ENCODE measurements around the gene EDDM3A. TPM values are rescaled to one million over a fixed set of nuclear protein-coding genes. Genes with fewer than 3 reads are reported as not detected.

The EDDM3A gene
- total and polyA plus RNA-seq, 2 of the 13 experiments (the other 11 are each of a cell fraction or from before 2014, with no cell fraction given) = not detected

GRCh38 chr14:20733684-20734429 is 11.8 kb upstream of the EDDM3A start:
- no TSS peak for BruUV-seq (replicated peaks)
- DNase-seq (ENCODE audit: low spot score) = no peak
- WGBS (ENCODE audit: low lambda C conversion rate) = 24% methylated on average over 6 of the region's 6 CpGs
- no peaks in the 10 kb centered on the region for H3K4me1 ChIP-seq (ENCODE audit: insufficient read depth, low read length)
- no peaks in the 10 kb centered on the region for H3K36me3 ChIP-seq (replicated peaks in 1 of 2; ENCODE audit: control insufficient read depth in 1 of 2, insufficient read depth in 2 of 2, low read length in 2 of 2)
- H3K27me3 ChIP-seq (ENCODE audit: control insufficient read depth in 1 of 2, insufficient read depth in 2 of 2, low read length in 2 of 2) = no peaks in the 10 kb centered on the region
- ChIA-PET CTCF (ENCODE audit: low intra/inter-chr PET ratio, low total read pairs) (no interaction called here), POLR2A (no interaction called here)
- in situ Hi-C loops (cut with HindIII; ENCODE audit: extremely low pct_ligation_motif_present, low pct_unique_long_range_greater_than_20kb) = no loop called here
- no peak overlapping the region for H3K27ac ChIP-seq (ENCODE audit: extremely low read length, insufficient read depth, low read length)
- no peaks in the 10 kb centered on the region for H3K9me3 ChIP-seq (ENCODE audit: low read length)
- no peaks in the 10 kb centered on the region for H4K20me1 ChIP-seq (ENCODE audit: insufficient read depth, low read length)
- H3K4me2 ChIP-seq (ENCODE audit: low read depth, low read length) = no peak overlapping the region
- no peak overlapping the region for H3K4me3 ChIP-seq (replicated peaks in 1 of 3; ENCODE audit: insufficient read depth in 1 of 3, low read depth in 2 of 3, low read length in 3 of 3)
- intact Hi-C loops (cut with micrococcal nuclease; ENCODE audit: unreplicated experiment) = no loop called here
- no peak for FAIRE-seq
- no peak overlapping the region for H2AFZ ChIP-seq (ENCODE audit: low read length)
- no peak overlapping the region for H3K9ac ChIP-seq (ENCODE audit: insufficient read depth, low read depth, low read length)
- TF ChIP-seq ZNF224 (CRISPR knock-in tag; IDR thresholded peaks at IDR 0.05) (no peak), PRDM15 (CRISPR knock-in tag; IDR thresholded peaks at IDR 0.05) (no peak), HOXA9 (CRISPR knock-in tag; IDR thresholded peaks at IDR 0.05; ENCODE audit: borderline replicate concordance) (no peak), RFX1 (IDR thresholded peaks at IDR 0.05) (peak; percentile 49; the same call in 1 of the 2 replicates)
- H3K79me2 ChIP-seq (ENCODE audit: insufficient read depth, low read length) = no peaks in the 10 kb centered on the region
- no peak for ATAC-seq

- WGBS (ENCODE audit: low lambda C conversion rate) = 11% methylated on average over 4 of the region's 4 CpGs
- intact Hi-C loops (cut with micrococcal nuclease; ENCODE audit: unreplicated experiment) (no loop called here), in situ Hi-C loops (cut with HindIII; ENCODE audit: extremely low pct_ligation_motif_present, low pct_unique_long_range_greater_than_20kb) (no loop called here)
- Histone ChIP-seq H3K27ac (ENCODE audit: extremely low read length, insufficient read depth, low read length) (no peak overlapping the region), H3K27me3 (ENCODE audit: control insufficient read depth in 1 of 2, insufficient read depth in 2 of 2, low read length in 2 of 2) (no peaks in the 10 kb centered on the region), H4K20me1 (ENCODE audit: insufficient read depth, low read length) (no peaks in the 10 kb centered on the region), H3K79me2 (ENCODE audit: insufficient read depth, low read length) (no peaks in the 10 kb centered on the region), H3K4me3 (replicated peaks in 1 of 3; ENCODE audit: insufficient read depth in 1 of 3, low read depth in 2 of 3, low read length in 3 of 3) (no peak overlapping the region), H3K4me2 (ENCODE audit: low read depth, low read length) (no peak overlapping the region), H3K9me3 (ENCODE audit: low read length) (no peaks in the 10 kb centered on the region), H3K4me1 (ENCODE audit: insufficient read depth, low read length) (no peaks in the 10 kb centered on the region), H3K9ac (ENCODE audit: insufficient read depth, low read depth, low read length) (no peak overlapping the region), H2AFZ (ENCODE audit: low read length) (no peak overlapping the region), H3K36me3 (replicated peaks in 1 of 2; ENCODE audit: control insufficient read depth in 1 of 2, insufficient read depth in 2 of 2, low read length in 2 of 2) (no peaks in the 10 kb centered on the region)
- TF ChIP-seq RFX3 (CRISPR knock-in tag; IDR thresholded peaks at IDR 0.05) = no peak
- TF ChIP-seq ZNF282 (IDR thresholded peaks at IDR 0.05; ENCODE audit: partially characterized antibody) = no peak
- TF ChIP-seq U2AF2 (IDR thresholded peaks at IDR 0.05; ENCODE audit: low read depth, low read length) = no peak
- TF ChIP-seq GPN1 (CRISPR knock-in tag; IDR thresholded peaks at IDR 0.05; ENCODE audit: borderline replicate concordance) = no peak
- no peak for TF ChIP-seq ZSCAN12 (CRISPR knock-in tag; IDR thresholded peaks at IDR 0.05)
- TF ChIP-seq MBNL3 (CRISPR knock-in tag; conservative IDR thresholded peaks at IDR 0.05) = no peak
- TF ChIP-seq GFI1 (CRISPR knock-in tag; IDR thresholded peaks at IDR 0.05; ENCODE audit: borderline replicate concordance) = no peak
- TF ChIP-seq DMAP1 (CRISPR knock-in tag; IDR thresholded peaks at IDR 0.05) = no peak
- no peak for TF ChIP-seq ZFYVE20 (CRISPR knock-in tag; IDR thresholded peaks at IDR 0.05; ENCODE audit: borderline replicate concordance, low read depth)
- TF ChIP-seq SAP130 (CRISPR knock-in tag; IDR thresholded peaks at IDR 0.05; ENCODE audit: low read depth) = no peak
- no peak for TF ChIP-seq MXD1 (CRISPR knock-in tag; IDR thresholded peaks at IDR 0.05)
- TF ChIP-seq ZNF468 (CRISPR knock-in tag; IDR thresholded peaks at IDR 0.05) = no peak
- ChIA-PET POLR2A (no interaction called here), CTCF (ENCODE audit: low intra/inter-chr PET ratio, low total read pairs) (no interaction called here)
- FAIRE-seq (no peak), DNase-seq (ENCODE audit: low spot score) (no peak), ATAC-seq (no peak)
- no TSS peak for BruUV-seq (replicated peaks)
These were observed 11.3 kb upstream of the EDDM3A start for GRCh38 chr14:20734430-20734806.
